SK-N-SH (cell line): ENCODE measurements around the gene EIF6.

Source experiments
- FOXM1 ChIP-seq: IDR thresholded peaks from 2 replicates; pipeline ENCODE4 v1.4.0; 2012; ENCODE audit warnings: low read depth, mild to moderate bottlenecking
- GABPA ChIP-seq: IDR thresholded peaks from 2 replicates; pipeline ENCODE4 v1.4.0; 2012; ENCODE audit warnings: low read depth, mild to moderate bottlenecking
- GATA2 ChIP-seq: sonication (generic); formaldehyde crosslinking; IDR thresholded peaks from 2 replicates; pipeline ENCODE4 v1.5.0; 2020; ENCODE audit warnings: mild to moderate bottlenecking, missing genetic modification reagents
- JUND ChIP-seq: IDR thresholded peaks from 2 replicates; pipeline ENCODE4 v1.4.0; 2012
- MXI1 ChIP-seq: IDR thresholded peaks from 2 replicates; pipeline ENCODE4 v1.6.1; 2012; ENCODE audit warnings: mild to moderate bottlenecking, low read depth, low read length, improper control_type of control experiment
- POLR2AphosphoS5 ChIP-seq: IDR thresholded peaks from 2 replicates; pipeline ENCODE4 v1.6.1; 2012; ENCODE audit warnings: low read depth, low read length
- RAD21 ChIP-seq: IDR thresholded peaks from 2 replicates; pipeline ENCODE4 v1.6.1; 2012; ENCODE audit warnings: mild to moderate bottlenecking, low read length
- RCOR1 ChIP-seq: fragments of 150-350 bp; IDR thresholded peaks from 2 replicates; pipeline ENCODE4 v1.6.1; 2017; ENCODE audit warnings: antibody characterized with exemption, low read length
- SMC3 ChIP-seq: IDR thresholded peaks from 2 replicates; pipeline ENCODE4 v1.6.1; 2012; ENCODE audit warnings: low read depth, low read length, improper control_type of control experiment
- TF ChIP-seq, protein P1 (sequence below): IDR thresholded peaks from 2 replicates; pipeline ENCODE4 v1.4.0; 2012; ENCODE audit warnings: low read depth, borderline replicate concordance
- TF ChIP-seq, protein P2 (sequence below): fragments of 200-600 bp; sonication (generic); IDR thresholded peaks from 2 replicates; pipeline ENCODE4 v1.6.1; 2017; ENCODE audit warnings: antibody characterized with exemption, mild to moderate bottlenecking, moderate library complexity
- TF ChIP-seq, protein P3 (sequence below): fragments of 150-350 bp; IDR thresholded peaks from 2 replicates; pipeline ENCODE4 v1.6.1; 2017; ENCODE audit warnings: antibody characterized with exemption, low read length, low read depth, borderline replicate concordance

DNA sequence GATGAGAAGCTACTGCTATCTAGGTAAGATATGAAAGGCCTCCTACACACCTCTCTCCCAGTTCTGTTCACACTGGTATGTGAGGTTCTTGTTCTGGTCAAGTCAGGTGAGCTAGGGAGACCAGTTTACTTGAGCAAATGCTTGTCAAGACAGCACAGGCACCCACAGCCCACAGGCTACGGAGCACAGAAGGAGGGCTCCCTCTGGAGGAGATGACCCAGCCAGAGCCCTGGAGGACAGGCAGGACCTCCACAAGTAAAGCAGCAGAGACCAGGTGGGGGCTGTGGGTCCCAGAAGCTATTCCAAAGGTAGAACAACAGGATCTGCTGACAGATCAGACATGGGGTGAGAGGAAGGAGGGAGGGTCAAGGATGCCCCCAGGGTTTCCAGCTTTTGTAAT is 19.8 kb downstream of the EIF6 start:
- TF ChIP-seq FOXM1 = no peak
- no peak for TF ChIP-seq JUND
- TF ChIP-seq, protein P1, sequence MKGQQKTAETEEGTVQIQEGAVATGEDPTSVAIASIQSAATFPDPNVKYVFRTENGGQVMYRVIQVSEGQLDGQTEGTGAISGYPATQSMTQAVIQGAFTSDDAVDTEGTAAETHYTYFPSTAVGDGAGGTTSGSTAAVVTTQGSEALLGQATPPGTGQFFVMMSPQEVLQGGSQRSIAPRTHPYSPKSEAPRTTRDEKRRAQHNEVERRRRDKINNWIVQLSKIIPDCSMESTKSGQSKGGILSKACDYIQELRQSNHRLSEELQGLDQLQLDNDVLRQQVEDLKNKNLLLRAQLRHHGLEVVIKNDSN = no peak
- TF ChIP-seq GATA2 (CRISPR knock-in tag) = no peak
- peak; percentile 33; the same call in 1 of the 2 replicates for TF ChIP-seq RAD21
- TF ChIP-seq, protein P2, sequence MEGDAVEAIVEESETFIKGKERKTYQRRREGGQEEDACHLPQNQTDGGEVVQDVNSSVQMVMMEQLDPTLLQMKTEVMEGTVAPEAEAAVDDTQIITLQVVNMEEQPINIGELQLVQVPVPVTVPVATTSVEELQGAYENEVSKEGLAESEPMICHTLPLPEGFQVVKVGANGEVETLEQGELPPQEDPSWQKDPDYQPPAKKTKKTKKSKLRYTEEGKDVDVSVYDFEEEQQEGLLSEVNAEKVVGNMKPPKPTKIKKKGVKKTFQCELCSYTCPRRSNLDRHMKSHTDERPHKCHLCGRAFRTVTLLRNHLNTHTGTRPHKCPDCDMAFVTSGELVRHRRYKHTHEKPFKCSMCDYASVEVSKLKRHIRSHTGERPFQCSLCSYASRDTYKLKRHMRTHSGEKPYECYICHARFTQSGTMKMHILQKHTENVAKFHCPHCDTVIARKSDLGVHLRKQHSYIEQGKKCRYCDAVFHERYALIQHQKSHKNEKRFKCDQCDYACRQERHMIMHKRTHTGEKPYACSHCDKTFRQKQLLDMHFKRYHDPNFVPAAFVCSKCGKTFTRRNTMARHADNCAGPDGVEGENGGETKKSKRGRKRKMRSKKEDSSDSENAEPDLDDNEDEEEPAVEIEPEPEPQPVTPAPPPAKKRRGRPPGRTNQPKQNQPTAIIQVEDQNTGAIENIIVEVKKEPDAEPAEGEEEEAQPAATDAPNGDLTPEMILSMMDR = peak; percentile 28; the same call in 1 of the 2 replicates
- TF ChIP-seq RCOR1 = no peak
- TF ChIP-seq, protein P3, sequence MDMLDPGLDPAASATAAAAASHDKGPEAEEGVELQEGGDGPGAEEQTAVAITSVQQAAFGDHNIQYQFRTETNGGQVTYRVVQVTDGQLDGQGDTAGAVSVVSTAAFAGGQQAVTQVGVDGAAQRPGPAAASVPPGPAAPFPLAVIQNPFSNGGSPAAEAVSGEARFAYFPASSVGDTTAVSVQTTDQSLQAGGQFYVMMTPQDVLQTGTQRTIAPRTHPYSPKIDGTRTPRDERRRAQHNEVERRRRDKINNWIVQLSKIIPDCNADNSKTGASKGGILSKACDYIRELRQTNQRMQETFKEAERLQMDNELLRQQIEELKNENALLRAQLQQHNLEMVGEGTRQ = no peak
- TF ChIP-seq GABPA = no peak
- TF ChIP-seq SMC3 = peak; percentile 46; the same call in 1 of the 2 replicates
- TF ChIP-seq MXI1 = no peak
- TF ChIP-seq POLR2AphosphoS5 = no peak
